Measurements from ENCODE around the gene CCND2.

CCND2 gene

GRCh38 chr12:4289231-4289878, 15.8 kb downstream of the CCND2 start:
- no peak for TF ChIP-seq ZNF280D (tag by site-specific recombination; IDR thresholded peaks at IDR 0.05)
- TF ChIP-seq ZNF585B (tag by site-specific recombination; IDR thresholded peaks at IDR 0.05), result no peak
- TF ChIP-seq REPIN1 (tag by site-specific recombination; IDR thresholded peaks at IDR 0.05; ENCODE audit: low read depth), result no peak
- no peak for TF ChIP-seq ZFP3 (tag by site-specific recombination; IDR thresholded peaks at IDR 0.05; ENCODE audit: low read depth)
- no peak for TF ChIP-seq PRDM6 (tag by site-specific recombination; IDR thresholded peaks at IDR 0.05)
- TF ChIP-seq ZNF561 (tag by site-specific recombination; IDR thresholded peaks at IDR 0.05; ENCODE audit: borderline replicate concordance), result no peak
- no peak for TF ChIP-seq ZNF626 (tag by site-specific recombination; IDR thresholded peaks at IDR 0.05)
- TF ChIP-seq ZNF701 (tag by site-specific recombination; IDR thresholded peaks at IDR 0.05), result no peak
- TF ChIP-seq SP3 (tag by site-specific recombination; IDR thresholded peaks at IDR 0.05), result no peak
- POLR2A ChIA-PET, result no interaction called here
- Histone ChIP-seq H3K4me3 (ENCODE audit: low read depth, low read length) (no peak overlapping the region), H3K9me3 (ENCODE audit: control insufficient read depth, insufficient read depth, low read depth, low read length) (no peaks in the 10 kb centered on the region), H3K27ac (ENCODE audit: extremely low read depth, low read depth, low read length) (no peak overlapping the region), H3K4me1 (ENCODE audit: control insufficient read depth, insufficient read depth, low read length) (no peaks in the 10 kb centered on the region), H3K36me3 (ENCODE audit: control insufficient read depth in 2 of 2, insufficient read depth in 1 of 2, low read length in 2 of 2) (peaks cover 21 to 80% of the 10 kb centered on the region in 2 experiments)
- CTCF ChIA-PET, result interaction anchor here (0.5 to 2.1 kb wide), 4 partner anchors 12 to 294 kb away, joined by 3 to 11 read pairs (median 4); no protein-coding TSS in a partner anchor

- ChIA-PET POLR2A (no interaction called here), CTCF (interaction anchor here (0.5 to 2.1 kb wide), 4 partner anchors 13 to 295 kb away, joined by 3 to 11 read pairs (median 4); no protein-coding TSS in a partner anchor)
- no peak for TF ChIP-seq ZNF610 (tag by site-specific recombination; IDR thresholded peaks at IDR 0.05; ENCODE audit: borderline replicate concordance)
- TF ChIP-seq ZSCAN30 (tag by site-specific recombination; IDR thresholded peaks at IDR 0.05), result no peak
- no peak for TF ChIP-seq ZNF148 (tag by site-specific recombination; IDR thresholded peaks at IDR 0.05; ENCODE audit: borderline replicate concordance)
- TF ChIP-seq ZNF223 (tag by site-specific recombination; IDR thresholded peaks at IDR 0.05), result no peak
- no peak for TF ChIP-seq ZNF37A (tag by site-specific recombination; IDR thresholded peaks at IDR 0.05)
- TF ChIP-seq ZNF146 (tag by site-specific recombination; IDR thresholded peaks at IDR 0.05), result no peak
- TF ChIP-seq ZNF274 (IDR thresholded peaks at IDR 0.05; ENCODE audit: low read length), result no peak
- no peak for TF ChIP-seq ZNF274 (tag by site-specific recombination; IDR thresholded peaks at IDR 0.05; ENCODE audit: borderline replicate concordance)
- no peak for TF ChIP-seq ZNF654 (tag by site-specific recombination; IDR thresholded peaks at IDR 0.05; ENCODE audit: low read depth)
- TF ChIP-seq KLF10 (tag by site-specific recombination; IDR thresholded peaks at IDR 0.05), result no peak
- Histone ChIP-seq H3K4me3 (ENCODE audit: low read depth, low read length) (no peak overlapping the region), H3K36me3 (ENCODE audit: control insufficient read depth in 2 of 2, insufficient read depth in 1 of 2, low read length in 2 of 2) (peaks cover 16 to 81% of the 10 kb centered on the region in 2 experiments), H3K27ac (ENCODE audit: extremely low read depth, low read depth, low read length) (no peak overlapping the region), H3K9me3 (ENCODE audit: control insufficient read depth, insufficient read depth, low read depth, low read length) (no peaks in the 10 kb centered on the region), H3K4me1 (ENCODE audit: control insufficient read depth, insufficient read depth, low read length) (no peaks in the 10 kb centered on the region)
These were observed 16.6 kb downstream of the CCND2 start for GRCh38 chr12:4289998-4290790.

Measured in HEK293 (cell line).